Ovary (tissue), 3 donors: ENCODE measurements around the gene OSGEPL1.

Source experiments
- CTCF ChIP-seq, 3 donors: fragments of 450-650 bp in 2 of 3; fragments of 200-600 bp in 1 of 3; IDR thresholded peaks; one replicate each; pipeline versions ENCODE4 v1.5.1 to v1.8.0; 2016 to 2022; ENCODE audit warnings: antibody characterized with exemption in 3 of 3, mild to moderate bottlenecking in 1 of 3
- EP300 ChIP-seq: sonication (generic); formaldehyde crosslinking; IDR thresholded peaks from one replicate; pipeline ENCODE4 v1.6.1; 2017; ENCODE audit warnings: antibody characterized with exemption
- POLR2A ChIP-seq: fragments of 450-650 bp; IDR thresholded peaks from one replicate; pipeline ENCODE4 v1.6.1; 2017; ENCODE audit warnings: antibody characterized with exemption, mild to moderate bottlenecking, moderate library complexity
- donor health status: DM: no; HTN: no; CAD: no.

GRCh38 chr2:189782221-189782671 is 19.7 kb upstream of the OSGEPL1 start:
- TF ChIP-seq CTCF (IDR thresholded peaks at IDR 0.05) (no peak), POLR2A (no peak), EP300 (no peak)
